GM21737 (cell line): ENCODE results near the gene CFAP410.
"Not testable (repeated sequence)": the region's sequence is repeated elsewhere in the genome, so short reads cannot be mapped to it uniquely, and the experiment has no call there.

Source experiments
- ATAC-seq: cut with Tn5 transposase; IDR thresholded peaks from one replicate; pipeline ENCODE4 v1.9.1; 2021; ENCODE audit warnings: mild to moderate bottlenecking, moderate library complexity; ENCODE audit not compliant: unreplicated experiment

CFAP410 gene

DNA sequence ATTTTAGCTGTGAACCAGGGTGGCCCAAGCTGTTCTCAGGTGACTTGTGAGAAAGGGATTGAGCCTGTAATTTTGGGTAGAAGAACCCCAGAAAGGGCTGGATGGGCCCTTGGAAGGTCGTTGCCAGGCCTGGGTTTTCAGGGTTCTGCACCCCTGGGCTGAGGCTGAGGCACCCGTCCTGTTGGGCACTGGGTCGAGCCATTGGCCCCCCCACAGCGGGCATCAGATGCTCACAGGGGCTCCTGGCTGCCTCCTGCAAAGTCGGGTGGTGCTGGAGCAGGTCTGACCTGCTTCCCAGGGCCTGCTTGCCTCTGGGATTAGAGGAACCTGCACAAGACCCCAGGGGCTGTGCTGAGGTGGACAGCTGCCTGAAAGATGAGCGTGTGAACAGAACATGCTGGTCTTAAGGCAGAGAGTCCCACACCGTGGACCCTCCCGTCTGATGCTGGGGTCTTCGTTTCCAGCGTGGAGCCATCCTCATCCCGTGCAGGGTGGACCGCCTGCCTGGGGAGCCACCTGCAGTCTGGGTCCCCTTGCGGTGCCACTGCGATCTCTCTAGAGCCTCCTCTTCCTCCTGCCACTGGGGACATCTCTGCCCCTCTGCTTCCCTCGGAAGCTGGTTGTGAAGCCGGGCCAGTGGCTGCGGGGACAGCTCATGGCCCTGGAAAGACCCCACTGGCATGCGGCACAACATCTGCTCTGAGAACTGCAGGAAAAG lies 12.5 kb upstream of the CFAP410 start:
- ATAC-seq: no peak

DNA sequence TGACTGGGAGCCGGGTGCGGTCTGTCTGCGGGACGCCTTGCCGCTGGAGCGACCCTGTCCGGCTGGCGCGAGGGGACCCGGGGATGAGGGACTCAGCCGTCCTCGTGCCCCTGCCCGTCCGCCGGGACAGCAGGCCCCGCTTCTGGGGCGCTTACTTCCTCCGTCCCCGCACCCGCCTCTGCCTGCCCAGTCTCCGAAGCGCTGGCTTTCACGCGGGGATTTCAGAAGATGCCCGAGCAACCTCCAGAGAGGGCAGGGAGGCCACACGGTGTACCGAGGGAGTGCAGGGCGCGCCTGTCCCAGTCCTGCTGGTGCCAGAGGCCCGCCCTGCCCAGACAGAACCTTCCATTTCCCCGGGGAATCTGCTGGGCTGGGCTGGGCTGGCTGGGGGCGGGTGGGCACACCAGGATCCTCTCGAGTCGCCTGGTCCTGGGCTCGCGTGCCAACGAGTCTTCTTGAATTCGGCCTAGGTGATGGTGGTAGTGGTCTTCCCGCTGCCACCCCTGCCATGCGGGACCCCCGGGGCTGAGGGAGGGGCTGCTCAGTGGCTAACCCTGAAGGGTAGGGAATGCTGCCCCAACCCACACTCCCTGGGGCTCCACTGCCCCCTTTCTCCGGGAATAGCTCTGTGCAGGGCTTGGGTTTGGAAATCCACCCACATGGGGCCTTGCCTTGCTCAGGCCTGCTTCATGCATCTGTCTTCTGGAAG lies 11.7 kb upstream of the CFAP410 start:
- no peak for ATAC-seq

DNA sequence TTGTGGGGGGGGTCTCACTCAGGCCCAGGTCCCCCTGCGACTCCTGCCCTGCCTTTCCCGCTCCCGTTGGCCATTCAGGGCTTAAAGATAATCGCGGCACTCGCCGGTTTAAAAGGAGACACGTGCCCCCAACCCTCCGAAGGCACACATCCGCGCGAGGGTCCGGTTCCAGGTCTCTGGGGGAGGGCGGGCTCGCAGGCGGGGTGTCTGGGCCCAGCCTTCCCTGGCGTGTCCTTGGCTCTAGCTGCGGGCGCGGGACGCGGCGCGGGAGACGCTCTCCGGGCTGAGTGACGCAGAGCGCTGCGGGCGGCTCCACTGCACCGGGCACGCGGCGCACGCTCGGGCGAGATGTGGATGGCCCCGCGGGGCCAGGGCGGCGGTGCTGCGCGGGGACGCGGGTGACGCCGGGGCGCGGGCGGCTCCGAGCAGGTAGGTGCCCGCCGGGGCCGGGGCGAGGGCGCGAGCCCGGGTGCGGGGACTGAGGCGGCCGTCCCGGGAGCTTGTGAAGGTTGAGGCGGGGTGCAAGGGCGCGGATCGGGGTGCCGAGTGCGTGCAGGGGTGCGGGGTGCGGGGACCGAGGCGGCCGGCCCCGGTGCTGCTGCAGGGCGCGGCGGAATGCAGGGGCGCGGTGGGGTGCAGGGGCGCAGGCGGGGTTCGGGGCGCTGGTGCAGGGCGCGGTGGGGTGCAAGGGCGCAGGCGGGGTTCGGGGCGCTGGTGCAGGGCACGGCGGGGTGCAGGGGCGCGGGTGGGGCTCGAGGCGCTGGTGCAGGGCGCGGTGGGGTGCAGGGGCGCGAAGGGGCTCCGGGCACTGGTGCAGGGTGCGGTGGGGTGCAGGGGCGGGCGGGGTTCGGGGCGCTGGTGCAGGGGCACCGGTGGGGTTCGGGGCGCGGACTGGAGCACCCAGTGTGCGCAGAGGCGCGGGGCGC lies 10.9 kb upstream of the CFAP410 start:
- no peak for ATAC-seq

DNA sequence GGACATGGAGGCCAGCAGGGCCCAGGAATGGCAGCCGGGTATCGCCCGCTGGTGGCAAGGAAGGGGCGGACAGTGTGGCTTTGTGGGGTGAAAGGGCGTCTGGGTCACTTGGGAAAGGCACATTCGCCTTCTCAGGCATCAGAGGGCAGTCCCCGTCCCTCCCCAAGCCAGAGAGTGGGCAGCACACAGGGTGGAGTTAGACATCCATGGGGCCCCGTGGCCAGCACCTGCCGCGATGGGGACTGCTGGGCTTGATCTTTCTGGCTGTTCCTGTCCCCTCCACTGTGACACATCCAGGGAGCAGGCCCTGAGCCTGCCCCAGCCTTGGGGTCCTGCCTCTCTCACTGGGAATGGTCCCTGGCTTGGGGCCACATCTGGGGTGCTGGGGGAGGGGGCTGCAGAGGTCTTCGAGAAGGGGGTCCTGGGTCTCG lies 10.2 kb upstream of the CFAP410 start:
- no peak for ATAC-seq

DNA sequence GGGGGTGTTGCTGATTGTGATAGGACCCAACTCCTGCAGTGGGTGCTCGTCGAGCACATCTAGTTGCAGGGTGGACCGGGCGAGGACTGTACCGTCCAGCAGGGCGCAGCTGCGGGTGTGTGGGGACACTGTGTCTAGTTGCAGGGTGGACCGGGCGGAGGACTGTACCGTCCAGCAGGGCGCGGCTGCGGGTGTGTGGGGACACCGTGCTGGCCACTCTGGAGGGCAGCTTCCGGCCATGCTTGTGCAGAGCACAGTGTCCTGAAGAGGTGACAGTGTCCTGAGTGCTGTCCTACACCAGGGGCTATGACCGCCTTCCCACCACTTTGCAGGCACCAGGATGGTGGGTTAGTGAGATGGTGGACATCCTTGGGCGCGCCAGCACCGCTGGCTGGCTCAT lies 9.7 kb upstream of the CFAP410 start:
- ATAC-seq: no peak

DNA sequence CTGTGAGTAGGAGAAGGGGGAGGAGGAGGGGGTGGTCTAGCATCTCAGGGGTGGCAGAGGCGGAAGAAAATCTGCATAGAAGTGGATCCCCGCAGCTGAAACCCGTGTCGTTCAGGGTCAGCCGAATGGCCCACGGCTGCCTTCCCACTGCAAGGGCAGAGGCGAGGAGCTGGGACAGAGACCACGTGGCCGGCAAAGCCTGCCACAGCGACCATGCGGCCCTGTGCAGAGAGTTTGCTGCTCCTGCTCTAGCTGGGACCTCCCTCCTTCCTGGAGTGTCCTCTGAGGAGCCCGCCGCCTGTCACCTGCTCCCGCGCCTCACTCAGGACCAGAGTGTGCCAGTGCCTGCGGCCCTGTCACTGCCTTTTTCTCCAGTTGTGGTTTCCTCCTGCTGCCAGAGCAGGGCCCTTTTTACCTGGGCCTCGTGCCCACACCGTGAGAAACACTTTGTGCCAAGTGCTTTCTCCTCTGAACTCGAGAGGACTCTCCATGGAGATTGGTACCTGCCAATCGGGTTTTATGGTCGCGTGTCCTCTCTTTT lies 8.8 kb upstream of the CFAP410 start:
- no peak for ATAC-seq

DNA sequence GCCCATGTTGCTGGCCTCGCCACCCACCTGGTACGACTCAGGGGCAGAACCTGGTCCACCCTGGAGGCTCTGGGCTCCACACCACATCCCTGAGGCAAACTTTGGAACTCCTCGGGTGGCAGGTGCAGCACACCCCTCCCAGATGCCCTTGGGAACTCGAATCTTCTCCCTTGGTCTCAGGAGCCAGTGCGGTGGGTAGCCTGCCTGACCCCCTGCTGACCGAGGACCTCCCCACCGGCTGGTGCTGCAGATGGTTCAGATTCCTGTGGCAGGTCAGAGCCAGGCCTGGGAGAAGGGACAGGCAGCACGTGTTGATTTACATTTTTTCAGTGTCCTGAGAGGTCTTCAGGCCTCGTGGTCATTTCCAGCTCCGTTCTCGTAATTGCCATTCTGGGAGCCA lies 6.3 kb upstream of the CFAP410 start:
- ATAC-seq: no peak

DNA sequence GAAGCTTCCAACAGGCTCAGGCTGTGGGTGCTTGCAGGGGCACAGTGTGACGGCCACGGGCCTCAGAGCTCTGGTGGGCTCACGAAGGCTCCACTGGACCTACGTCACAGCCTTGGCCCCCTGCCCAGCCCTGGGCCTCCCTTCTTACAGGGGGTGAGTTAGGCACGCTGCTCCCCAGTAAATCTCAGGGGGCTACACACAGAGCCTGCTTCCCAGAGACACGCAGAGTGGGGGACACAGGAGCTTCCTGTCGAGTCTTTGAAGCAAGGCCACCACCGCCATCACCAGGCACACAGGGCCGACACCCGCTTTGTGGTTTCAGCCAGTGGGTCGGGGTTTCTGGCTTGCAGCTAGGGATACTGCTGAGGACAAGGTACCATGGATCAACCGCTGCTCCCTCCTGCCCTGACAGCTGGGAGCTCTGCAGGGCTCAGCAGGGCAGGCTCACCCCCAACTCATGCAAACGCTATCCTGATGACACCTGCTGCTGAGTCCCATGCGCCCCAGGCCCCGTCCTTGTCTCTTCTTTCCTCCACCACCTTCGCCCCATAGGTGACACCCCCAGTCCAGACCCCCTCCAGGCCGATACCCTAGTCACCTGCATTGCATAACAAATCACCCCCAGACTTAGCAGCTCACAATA lies 5.5 kb upstream of the CFAP410 start:
- ATAC-seq: no peak

DNA sequence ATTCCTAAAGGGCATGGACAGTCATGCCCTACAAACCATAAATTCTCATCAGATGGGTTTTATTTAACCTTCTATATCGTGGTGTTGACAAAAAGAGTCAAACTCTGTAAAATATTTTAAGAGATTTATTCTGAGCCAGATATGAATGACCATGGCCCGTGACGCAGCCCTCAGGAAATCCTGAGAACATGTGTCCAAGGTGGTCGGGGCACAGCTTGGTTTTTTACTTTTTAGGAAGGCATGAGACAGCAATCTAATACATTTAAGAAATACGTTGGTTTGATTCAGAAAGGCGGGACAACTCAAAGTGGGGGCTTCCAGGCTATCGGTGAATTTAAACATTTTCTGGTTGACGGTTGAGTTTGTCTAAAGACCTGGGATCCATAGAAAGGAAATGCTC lies 3.8 kb upstream of the CFAP410 start:
- not testable (repeated sequence) for ATAC-seq

DNA sequence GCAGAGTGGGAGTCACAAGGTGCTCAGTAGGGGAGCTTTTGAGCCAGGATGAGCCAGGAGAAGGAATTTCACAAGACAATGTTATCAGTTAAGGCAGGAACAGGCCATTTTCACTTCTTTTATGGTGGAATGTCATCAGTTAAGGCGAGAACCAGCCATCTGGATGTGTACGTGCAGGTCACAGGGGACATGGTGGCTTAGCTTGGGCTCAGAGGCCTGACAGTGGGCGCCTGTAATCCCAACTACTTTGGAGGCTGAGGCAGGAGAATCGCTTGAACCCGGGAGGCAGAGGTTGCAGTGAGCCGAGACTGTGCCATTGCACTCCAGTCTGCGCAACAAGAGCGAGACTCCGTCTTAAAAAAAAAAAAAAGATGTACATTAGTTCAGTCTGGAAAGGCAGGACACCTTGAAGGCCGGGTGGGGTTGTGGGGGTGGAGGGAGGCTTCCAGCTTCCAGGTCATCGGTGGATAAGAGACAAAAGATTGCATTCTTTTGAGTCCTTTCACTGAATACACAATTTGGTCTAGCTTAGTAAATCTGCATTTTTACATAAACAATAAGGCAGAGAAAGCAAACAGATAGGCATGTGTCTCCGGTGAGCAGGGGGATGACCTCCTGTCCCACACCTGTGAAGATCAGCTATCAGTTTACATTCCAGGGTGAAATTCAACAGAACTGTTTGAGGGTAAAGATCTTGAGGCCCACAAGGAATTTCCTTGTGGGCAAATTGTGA lies 2.7 kb upstream of the CFAP410 start:
- ATAC-seq: not testable (repeated sequence)

DNA sequence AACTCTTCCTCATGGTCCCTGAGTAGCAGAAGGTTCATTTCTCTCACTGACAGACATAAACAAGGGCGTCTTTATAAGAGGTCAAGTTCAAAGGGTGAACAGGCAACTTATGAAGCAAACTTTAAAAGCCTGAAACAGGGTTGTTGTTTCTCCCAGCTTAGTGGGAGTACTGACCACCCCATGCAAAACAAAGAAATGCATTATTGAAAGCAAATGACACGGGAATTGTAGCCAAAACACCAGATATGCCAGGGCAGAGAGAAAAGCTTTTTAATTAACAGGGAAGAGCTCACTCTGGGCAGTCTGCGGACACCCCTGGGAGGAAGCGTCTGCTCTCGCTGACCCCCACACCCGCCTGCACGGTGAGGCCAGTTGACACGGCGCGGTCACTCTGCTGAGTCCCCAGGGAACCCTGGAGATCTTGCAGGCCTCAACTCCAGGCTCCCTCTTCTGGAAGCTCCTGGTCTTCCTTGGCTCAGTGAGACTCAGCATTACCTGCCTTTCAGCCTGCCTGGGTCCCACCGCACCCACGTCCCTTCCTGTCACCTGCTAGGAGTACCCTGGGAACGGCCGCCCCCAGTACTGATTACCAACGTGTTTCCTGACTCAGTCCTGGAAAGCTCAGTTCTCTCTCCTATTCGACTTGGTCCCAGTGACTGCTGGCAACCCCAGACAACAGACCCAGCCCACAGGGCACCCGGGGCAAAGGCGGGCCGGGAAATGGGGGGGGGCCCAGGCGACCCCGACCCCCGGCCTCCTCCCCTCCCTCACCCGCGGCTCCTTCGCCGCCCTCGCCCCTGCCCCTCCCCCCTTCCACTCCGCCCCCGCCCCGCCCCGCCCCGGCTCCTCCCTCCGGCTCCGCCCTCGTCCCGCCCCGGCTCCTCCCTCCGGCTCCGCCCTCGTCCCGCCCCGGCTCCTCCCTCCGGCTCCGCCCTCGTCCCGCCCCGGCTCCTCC lies 972 bp downstream of the CFAP410 start:
- no peak for ATAC-seq

DNA sequence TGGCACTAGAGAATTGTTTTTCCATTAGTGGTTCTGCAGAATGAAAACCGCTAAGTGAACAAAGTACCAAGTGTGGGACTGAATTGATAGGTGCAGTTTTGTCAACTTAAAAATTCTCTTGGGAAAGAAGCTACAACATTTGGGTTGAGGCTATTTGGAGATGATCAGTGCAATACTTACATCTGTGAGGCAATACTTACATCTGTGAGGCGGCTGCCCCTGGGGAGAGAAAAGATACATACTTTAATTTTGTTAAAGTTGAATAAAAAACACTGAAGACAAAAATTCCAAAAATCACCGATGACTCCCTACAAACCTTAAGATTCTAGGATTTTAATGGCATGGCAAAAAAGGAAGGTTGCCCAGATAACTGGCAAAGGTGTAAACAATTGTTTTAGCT lies 1.7 kb downstream of the CFAP410 start:
- ATAC-seq: no peak

DNA sequence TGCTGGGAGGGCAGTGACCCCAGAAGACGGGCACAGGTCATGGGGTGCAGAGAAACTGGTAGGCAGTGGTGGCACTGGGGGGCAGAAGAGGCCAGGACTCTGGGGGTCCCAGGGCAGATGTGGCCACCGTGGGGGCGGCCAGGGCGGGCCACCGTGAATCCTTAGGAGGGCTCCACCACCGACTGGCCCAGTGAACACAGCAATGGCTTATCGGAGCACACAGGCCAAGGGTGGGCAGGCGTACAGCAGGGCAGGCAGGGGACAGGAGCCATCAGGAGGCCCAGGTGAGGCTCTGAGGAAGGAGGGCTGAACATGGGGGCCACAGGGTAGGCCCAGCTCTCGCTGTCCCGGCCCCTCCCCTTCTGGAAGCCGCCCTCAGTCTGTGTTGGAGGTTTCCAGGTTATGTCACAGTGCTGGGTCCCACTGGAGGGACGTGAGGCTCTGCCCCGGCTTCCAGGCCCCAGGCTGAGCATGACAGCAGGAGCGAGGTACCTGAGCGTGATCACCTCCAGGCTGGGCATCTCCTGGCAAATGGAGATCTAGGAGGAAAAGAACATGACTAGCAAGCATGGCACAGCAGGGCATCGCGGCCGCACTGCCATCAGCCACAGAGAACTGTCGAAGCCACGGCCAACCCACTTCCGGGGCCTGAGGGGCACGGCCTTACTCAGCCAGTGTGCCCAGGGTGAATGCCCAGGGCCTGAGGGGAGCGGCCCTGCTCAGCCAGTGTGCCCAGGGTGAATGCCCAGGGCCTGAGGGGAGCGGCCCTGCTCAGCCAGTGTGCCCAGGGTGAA lies 3.7 kb downstream of the CFAP410 start:
- ATAC-seq: no peak

DNA sequence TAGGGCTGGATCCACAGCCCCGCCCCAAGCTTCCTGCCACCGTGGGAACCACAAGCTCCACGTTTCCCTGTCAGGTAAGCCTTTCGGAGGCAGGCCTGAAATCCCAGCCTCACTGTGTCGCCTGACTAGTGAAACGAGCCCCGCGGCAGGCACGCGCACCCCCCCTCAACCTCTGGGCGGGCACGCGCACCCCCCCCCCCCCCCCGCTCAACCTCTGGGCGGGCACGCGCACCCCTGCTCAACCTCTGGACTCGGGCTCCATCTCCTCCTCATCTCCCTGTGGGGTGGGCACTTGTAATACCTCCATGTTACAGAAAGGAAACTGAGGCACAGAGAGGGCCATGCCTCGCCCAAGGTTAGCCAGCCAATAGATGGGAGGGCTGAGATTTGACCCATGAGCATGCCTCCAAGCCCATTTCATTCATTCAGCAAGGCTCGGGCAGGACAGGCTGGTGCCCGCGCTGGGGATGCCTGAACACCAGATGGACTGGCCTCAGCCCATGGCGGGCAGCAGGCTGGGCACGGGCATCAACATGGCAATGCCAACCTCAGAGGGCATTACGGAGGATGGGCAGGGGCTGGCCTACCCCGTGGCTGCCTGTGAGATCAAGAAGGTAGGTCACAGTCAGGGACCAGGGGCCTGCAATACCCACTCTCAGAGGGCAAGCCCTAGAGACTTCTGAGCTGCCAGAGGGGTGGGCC lies 4.7 kb downstream of the CFAP410 start:
- no peak for ATAC-seq

DNA sequence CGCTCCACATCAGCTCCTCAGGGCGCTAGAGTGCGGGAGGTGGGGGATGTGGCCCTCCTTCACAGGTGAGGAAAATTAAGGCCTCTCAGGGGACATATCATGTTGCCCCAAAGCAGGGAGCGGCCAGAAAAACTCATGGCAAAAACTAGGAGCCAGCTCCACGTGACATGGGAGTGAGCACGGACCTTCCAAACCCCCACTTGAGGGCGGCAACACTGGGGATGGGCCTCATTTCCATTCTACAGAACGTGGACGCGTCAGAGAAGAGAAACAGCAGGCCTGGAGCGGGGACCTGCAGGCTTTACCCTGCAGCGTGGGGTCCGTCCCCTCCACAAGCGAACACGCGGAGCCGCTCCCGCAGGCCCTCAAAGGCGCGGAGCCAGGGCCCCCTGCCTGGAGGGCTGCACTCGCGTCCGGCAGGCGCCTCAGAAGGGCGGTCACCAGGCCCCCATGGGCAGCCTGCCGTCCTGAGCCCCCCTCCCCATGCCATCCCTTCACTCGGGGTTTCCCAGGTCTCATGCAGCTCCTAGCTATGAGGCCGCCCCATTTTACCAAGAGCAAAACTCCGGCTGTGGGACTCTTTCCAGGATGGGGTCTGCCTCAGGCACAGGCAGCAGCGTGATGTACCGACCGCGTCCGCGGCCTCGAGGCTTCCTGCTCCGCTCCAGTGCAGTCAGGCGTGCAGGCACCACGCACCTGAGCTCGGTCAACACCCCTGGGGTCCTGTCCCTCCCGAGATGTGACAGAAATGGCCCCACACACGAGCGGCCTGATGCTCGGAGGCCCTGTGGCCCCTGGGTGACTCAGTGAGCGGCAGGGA lies 5.5 kb downstream of the CFAP410 start:
- no peak for ATAC-seq

DNA sequence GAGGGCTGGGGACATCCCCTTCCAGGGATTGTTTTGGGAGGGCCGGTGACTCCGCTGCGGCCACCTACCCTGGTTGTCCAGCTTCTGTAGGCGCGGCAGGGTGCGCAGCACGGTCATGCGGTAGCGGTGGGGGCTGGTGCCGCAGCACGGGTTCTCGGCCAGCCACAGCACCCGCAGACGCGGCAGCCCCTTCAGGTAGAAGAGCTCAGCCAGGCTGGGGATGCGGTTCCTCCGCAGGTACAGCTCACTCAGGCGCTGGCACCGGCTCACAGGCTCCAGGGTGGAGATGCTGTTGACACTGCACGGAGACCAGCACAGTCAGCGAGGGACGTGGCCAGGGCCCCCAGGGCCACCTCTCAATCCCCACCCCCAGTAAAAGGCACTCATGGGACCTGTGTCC lies 6.2 kb downstream of the CFAP410 start:
- no peak for ATAC-seq

DNA sequence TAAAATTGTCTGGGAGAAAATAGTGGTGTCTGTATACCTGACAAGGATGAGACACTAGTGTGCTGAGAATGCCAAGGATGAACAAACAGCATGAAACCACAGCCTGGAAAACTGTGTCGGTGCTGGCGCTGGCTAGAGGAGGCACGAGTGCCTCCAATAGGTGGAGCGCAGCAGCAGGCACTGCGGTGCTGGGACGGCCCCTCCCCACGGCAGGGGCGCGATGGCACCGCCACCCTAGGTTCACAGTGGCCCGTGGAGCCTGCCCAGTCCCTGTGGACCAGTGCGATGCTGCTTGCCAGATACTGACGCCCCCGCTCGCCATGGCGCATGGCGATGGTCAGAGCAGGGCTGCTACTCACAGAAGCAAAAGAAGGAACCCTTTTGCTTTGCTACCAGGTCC lies 6.8 kb downstream of the CFAP410 start:
- no peak for ATAC-seq
